Neuronal stem cell (in vitro differentiated cells): Measurements from ENCODE around the gene LAMA2.

Source experiments
- DNase-seq: peaks from one replicate; pipeline ENCODE4 v3.0.0-alpha.2; 2013; ENCODE audit warnings: low spot score
- H2AFZ ChIP-seq: one replicate; pipeline ENCODE4 v1.6.1; 2013; ENCODE audit warnings: mild to moderate bottlenecking, low read length, inconsistent platforms
- H2AK5ac ChIP-seq: 2 replicates; pipeline ENCODE4 v1.6.1; 2013; ENCODE audit warnings: low read depth, mild to moderate bottlenecking, inconsistent platforms, low read length, moderate library complexity, mixed read lengths
- H2BK120ac ChIP-seq: 2 replicates; pipeline ENCODE4 v1.6.1; 2013; ENCODE audit warnings: low read depth, mild to moderate bottlenecking, inconsistent platforms, low read length, moderate library complexity, mixed read lengths
- H2BK12ac ChIP-seq: one replicate; pipeline ENCODE4 v1.6.1; 2013; ENCODE audit warnings: low read length, inconsistent platforms
- H2BK15ac ChIP-seq: 2 replicates; pipeline ENCODE4 v1.6.1; 2013; ENCODE audit warnings: mild to moderate bottlenecking, low read length, inconsistent platforms, mixed read lengths
- H2BK5ac ChIP-seq: one replicate; pipeline ENCODE4 v1.6.1; 2013; ENCODE audit warnings: inconsistent platforms, mild to moderate bottlenecking, low read length, moderate library complexity
- H3K14ac ChIP-seq: one replicate; pipeline ENCODE4 v1.6.1; 2013; ENCODE audit warnings: low read length, inconsistent platforms
- H3K18ac ChIP-seq: 2 replicates; pipeline ENCODE4 v1.6.1; 2013; ENCODE audit warnings: low read length, inconsistent platforms
- H3K23ac ChIP-seq: 2 replicates; pipeline ENCODE4 v1.6.1; 2013; ENCODE audit warnings: low read depth, mild to moderate bottlenecking, mixed read lengths, low read length, inconsistent platforms; ENCODE audit not compliant: poor library complexity
- H3K27ac ChIP-seq: replicated peaks from 3 replicates; pipeline ENCODE4 v1.5.1; 2013; ENCODE audit warnings: low read length, inconsistent platforms
- H3K27me3 ChIP-seq, 3 experiments: 2 replicates each; pipeline ENCODE4 v1.6.1; 2013; ENCODE audit warnings: low read length in 3 of 3, mild to moderate bottlenecking in 2 of 3, inconsistent platforms in 1 of 3, low read depth in 1 of 3, mixed read lengths in 1 of 3, moderate library complexity in 1 of 3; ENCODE audit not compliant: control insufficient read depth in 3 of 3, insufficient read depth in 3 of 3
- H3K36me3 ChIP-seq, 2 donors: replicated peaks in 1 of 2; 2 replicates each; pipeline ENCODE4 v1.6.1; 2013; ENCODE audit warnings: low read length in 2 of 2; ENCODE audit not compliant: control insufficient read depth in 2 of 2, insufficient read depth in 2 of 2
- H3K4ac ChIP-seq: 2 replicates; pipeline ENCODE4 v1.6.1; 2013; ENCODE audit warnings: inconsistent platforms, mild to moderate bottlenecking, low read length, moderate library complexity
- H3K4me1 ChIP-seq, 2 donors: 1 replicate in 1 of 2; 2 replicates in 1 of 2; pipeline ENCODE4 v1.6.1; 2013; ENCODE audit warnings: low read length in 2 of 2, low read depth in 1 of 2; ENCODE audit not compliant: control insufficient read depth in 2 of 2, insufficient read depth in 1 of 2
- H3K4me2 ChIP-seq: one replicate; pipeline ENCODE4 v1.6.1; 2013; ENCODE audit warnings: mild to moderate bottlenecking, low read length, inconsistent platforms; ENCODE audit not compliant: insufficient read depth, poor library complexity, severe bottlenecking
- H3K4me3 ChIP-seq, 2 donors: 2 replicates each; pipeline ENCODE4 v1.5.1; 2013; ENCODE audit warnings: low read length in 2 of 2, mild to moderate bottlenecking in 2 of 2, inconsistent platforms in 1 of 2, moderate library complexity in 1 of 2
- H3K79me1 ChIP-seq: one replicate; pipeline ENCODE4 v1.6.1; 2013; ENCODE audit warnings: low read depth, mild to moderate bottlenecking, inconsistent platforms, low read length, moderate library complexity
- H3K9ac ChIP-seq: one replicate; pipeline ENCODE4 v1.6.1; 2013; ENCODE audit warnings: mild to moderate bottlenecking, low read depth, low read length, inconsistent platforms; ENCODE audit not compliant: poor library complexity
- H3K9me3 ChIP-seq, 2 donors: replicated peaks in 1 of 2; 2 replicates each; pipeline versions ENCODE3 to v1.6.1; 2013; ENCODE audit warnings: low read length in 2 of 2, mild to moderate bottlenecking in 2 of 2, inconsistent platforms in 1 of 2, low read depth in 1 of 2, mixed read lengths in 1 of 2, moderate library complexity in 1 of 2; ENCODE audit not compliant: control insufficient read depth in 2 of 2, insufficient read depth in 1 of 2
- H4K8ac ChIP-seq: one replicate; pipeline ENCODE4 v1.6.1; 2013; ENCODE audit warnings: low read depth, mild to moderate bottlenecking, inconsistent platforms, low read length, moderate library complexity
- H4K91ac ChIP-seq: one replicate; pipeline ENCODE4 v1.6.1; 2013; ENCODE audit warnings: low read length, low read depth, mild to moderate bottlenecking, inconsistent platforms; ENCODE audit not compliant: poor library complexity
- WGBS, 2 donors: extraction: QIAGEN DNeasy Blood & Tissue Kit; methylation state at CpG; one replicate each; pipeline ENCODE4 v1.1.7; 2013; ENCODE audit warnings: missing lambda C conversion rate in 2 of 2, mixed read lengths in 1 of 2; ENCODE audit not compliant: insufficient read length in 2 of 2, insufficient replicate concordance in 1 of 2; ENCODE audit errors: extremely low coverage in 2 of 2; 5-methylcytosine and 5-hydroxymethylcytosine counted together

The LAMA2 gene

GRCh38 chr6:129446272-129447197 lies 563.6 kb downstream of the LAMA2 start:
- Histone ChIP-seq H2AK5ac (no peak overlapping the region), H3K27me3 (no peaks in the 10 kb centered on the region), H3K18ac (no peak overlapping the region), H3K23ac (no peak overlapping the region), H3K14ac (no peak overlapping the region), H2AFZ (no peak overlapping the region), H3K4me2 (no peak overlapping the region), H3K4me1 (no peaks in the 10 kb centered on the region), H3K36me3 (no peaks in the 10 kb centered on the region), H3K9me3 (no peaks in the 10 kb centered on the region), H2BK15ac (no peak overlapping the region), H3K4me3 (no peak overlapping the region), H2BK12ac (no peak overlapping the region), H4K8ac (no peak overlapping the region), H3K79me1 (no peaks in the 10 kb centered on the region), H3K27ac (no peak overlapping the region), H2BK5ac (no peak overlapping the region), H3K4ac (no peak overlapping the region), H3K9ac (no peak overlapping the region), H2BK120ac (no peak overlapping the region), H4K91ac (no peak overlapping the region)
- DNase-seq: no peak
- WGBS, 2 donors: no CpG with 5 or more reads among the region's 7 CpGs

GRCh38 chr6:129447198-129447565 lies 564.2 kb downstream of the LAMA2 start:
- Histone ChIP-seq H3K18ac (no peak overlapping the region), H4K8ac (no peak overlapping the region), H3K14ac (no peak overlapping the region), H2BK120ac (no peak overlapping the region), H3K4ac (no peak overlapping the region), H2AFZ (no peak overlapping the region), H3K27me3 (no peaks in the 10 kb centered on the region), H2BK15ac (no peak overlapping the region), H2AK5ac (no peak overlapping the region), H2BK5ac (no peak overlapping the region), H3K23ac (no peak overlapping the region), H3K4me2 (no peak overlapping the region), H3K27ac (no peak overlapping the region), H4K91ac (no peak overlapping the region), H3K79me1 (no peaks in the 10 kb centered on the region), H2BK12ac (no peak overlapping the region), H3K36me3 (no peaks in the 10 kb centered on the region), H3K9ac (no peak overlapping the region), H3K4me1 (no peaks in the 10 kb centered on the region), H3K4me3 (no peak overlapping the region), H3K9me3 (no peaks in the 10 kb centered on the region)
- DNase-seq: no peak
- no CpG with 5 or more reads among the region's 3 CpGs for WGBS, 2 donors

- Histone ChIP-seq H2AFZ (no peak overlapping the region), H3K79me1 (no peaks in the 10 kb centered on the region), H3K14ac (no peak overlapping the region), H4K91ac (no peak overlapping the region), H3K9ac (no peak overlapping the region), H2BK5ac (no peak overlapping the region), H3K27me3 (no peaks in the 10 kb centered on the region), H3K4ac (no peak overlapping the region), H2AK5ac (no peak overlapping the region), H3K27ac (no peak overlapping the region), H3K9me3 (no peaks in the 10 kb centered on the region), H3K4me1 (no peaks in the 10 kb centered on the region), H4K8ac (no peak overlapping the region), H3K4me2 (no peak overlapping the region), H2BK12ac (no peak overlapping the region), H3K23ac (no peak overlapping the region), H2BK15ac (no peak overlapping the region), H3K4me3 (no peak overlapping the region), H2BK120ac (no peak overlapping the region), H3K36me3 (no peaks in the 10 kb centered on the region), H3K18ac (no peak overlapping the region)
- no peak for DNase-seq
Observed at GRCh38 chr6:129448965-129449364, 566.0 kb downstream of the LAMA2 start.

- Histone ChIP-seq H2BK120ac (no peak overlapping the region), H2BK15ac (no peak overlapping the region), H3K4me3 (no peak overlapping the region), H3K14ac (no peak overlapping the region), H4K8ac (no peak overlapping the region), H2AFZ (no peak overlapping the region), H3K4me1 (no peaks in the 10 kb centered on the region), H3K9me3 (no peaks in the 10 kb centered on the region), H3K9ac (no peak overlapping the region), H2BK12ac (no peak overlapping the region), H3K27me3 (no peaks in the 10 kb centered on the region), H3K18ac (no peak overlapping the region), H3K79me1 (no peaks in the 10 kb centered on the region), H3K4me2 (no peak overlapping the region), H4K91ac (no peak overlapping the region), H3K23ac (no peak overlapping the region), H3K27ac (no peak overlapping the region), H2AK5ac (no peak overlapping the region), H3K4ac (no peak overlapping the region), H2BK5ac (no peak overlapping the region), H3K36me3 (no peaks in the 10 kb centered on the region)
- DNase-seq: no peak
Observed at GRCh38 chr6:129451187-129451586, 568.2 kb downstream of the LAMA2 start.
